Breast epithelium (tissue), 3 donors: ENCODE data around the gene CHCHD10.

Source experiments
- POLR2A ChIP-seq: fragments of 450-650 bp; IDR thresholded peaks from one replicate; pipeline ENCODE4 v1.6.1; 2016; ENCODE audit warnings: antibody characterized with exemption, mild to moderate bottlenecking, moderate library complexity
- TF ChIP-seq, protein P1 (sequence below), 3 donors: fragments of 450-650 bp; IDR thresholded peaks; one replicate each; pipeline ENCODE4 v1.5.1; 2016 to 2017; ENCODE audit warnings: antibody characterized with exemption in 3 of 3, mild to moderate bottlenecking in 3 of 3, moderate library complexity in 3 of 3

DNA sequence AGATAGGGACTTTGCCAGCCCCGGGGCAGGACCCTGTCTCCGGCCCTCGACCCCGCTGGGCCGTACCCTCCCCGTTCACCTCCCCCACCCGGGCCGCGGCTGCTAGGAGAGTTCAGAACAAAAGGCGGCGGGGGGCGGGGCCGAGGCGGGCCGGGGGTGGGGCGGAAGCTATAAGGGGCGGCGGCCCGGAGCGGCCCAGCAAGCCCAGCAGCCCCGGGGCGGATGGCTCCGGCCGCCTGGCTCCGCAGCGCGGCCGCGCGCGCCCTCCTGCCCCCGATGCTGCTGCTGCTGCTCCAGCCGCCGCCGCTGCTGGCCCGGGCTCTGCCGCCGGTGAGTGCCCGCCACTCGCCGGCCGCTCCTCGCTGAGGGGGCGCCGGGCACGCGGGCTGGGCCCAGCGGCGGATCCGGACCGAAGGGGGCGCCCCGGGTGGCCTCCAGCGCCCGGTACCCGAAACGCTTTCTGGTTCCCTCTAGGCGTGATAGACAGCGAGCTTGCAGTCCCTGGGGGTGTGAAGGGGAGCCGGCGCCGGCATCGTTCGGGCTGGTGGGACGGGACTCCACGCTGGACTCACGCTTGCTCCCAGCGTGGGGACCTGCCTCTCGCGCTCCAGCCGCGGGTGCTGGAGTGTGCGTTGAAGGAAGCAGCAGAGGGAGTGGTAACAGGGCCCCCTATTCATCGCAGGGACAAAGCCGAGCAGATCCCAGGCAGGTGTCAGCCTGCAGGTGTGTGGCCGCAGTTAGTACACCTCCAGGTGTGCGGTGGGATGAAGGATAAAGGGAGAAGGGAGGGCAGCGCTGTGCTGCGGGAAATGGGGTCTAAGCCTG, 5.1 kb upstream of the CHCHD10 start, which contains the start of gene MMP11:
- TF ChIP-seq, protein P1, sequence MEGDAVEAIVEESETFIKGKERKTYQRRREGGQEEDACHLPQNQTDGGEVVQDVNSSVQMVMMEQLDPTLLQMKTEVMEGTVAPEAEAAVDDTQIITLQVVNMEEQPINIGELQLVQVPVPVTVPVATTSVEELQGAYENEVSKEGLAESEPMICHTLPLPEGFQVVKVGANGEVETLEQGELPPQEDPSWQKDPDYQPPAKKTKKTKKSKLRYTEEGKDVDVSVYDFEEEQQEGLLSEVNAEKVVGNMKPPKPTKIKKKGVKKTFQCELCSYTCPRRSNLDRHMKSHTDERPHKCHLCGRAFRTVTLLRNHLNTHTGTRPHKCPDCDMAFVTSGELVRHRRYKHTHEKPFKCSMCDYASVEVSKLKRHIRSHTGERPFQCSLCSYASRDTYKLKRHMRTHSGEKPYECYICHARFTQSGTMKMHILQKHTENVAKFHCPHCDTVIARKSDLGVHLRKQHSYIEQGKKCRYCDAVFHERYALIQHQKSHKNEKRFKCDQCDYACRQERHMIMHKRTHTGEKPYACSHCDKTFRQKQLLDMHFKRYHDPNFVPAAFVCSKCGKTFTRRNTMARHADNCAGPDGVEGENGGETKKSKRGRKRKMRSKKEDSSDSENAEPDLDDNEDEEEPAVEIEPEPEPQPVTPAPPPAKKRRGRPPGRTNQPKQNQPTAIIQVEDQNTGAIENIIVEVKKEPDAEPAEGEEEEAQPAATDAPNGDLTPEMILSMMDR (IDR thresholded peaks at IDR 0.05): no peak
- TF ChIP-seq POLR2A: no peak
